Mucosa of descending colon (tissue), 3 donors: Measurements from ENCODE around the gene EPHA8. TPM values are rescaled to one million over a fixed set of nuclear protein-coding genes. Genes with fewer than 3 reads are reported as not detected.

Experiments
- ATAC-seq: fragments of 200-7000 bp; cut with Tn5 transposase; one replicate; pipeline ENCODE4 v1.9.1; 2020; ENCODE audit warnings: mild to moderate bottlenecking, moderate library complexity
- DNase-seq, 3 donors: peaks; one replicate each; pipeline ENCODE4 v3.0.0-alpha.2; 2020
- H3K36me3 ChIP-seq: fragments of 200-600 bp; one replicate; pipeline ENCODE4 v1.8.0; 2021; ENCODE audit warnings: low read depth, mild to moderate bottlenecking
- H3K4me1 ChIP-seq: fragments of 200-600 bp; one replicate; pipeline ENCODE4 v1.8.0; 2021; ENCODE audit warnings: low read depth, mild to moderate bottlenecking
- H3K4me3 ChIP-seq: fragments of 200-600 bp; one replicate; pipeline ENCODE4 v1.8.0; 2021; ENCODE audit warnings: mild to moderate bottlenecking
- H3K9me3 ChIP-seq: fragments of 200-600 bp; one replicate; pipeline ENCODE4 v1.8.0; 2021; ENCODE audit warnings: mild to moderate bottlenecking
- CTCF ChIP-seq: fragments of 200-600 bp; IDR thresholded peaks from one replicate; pipeline ENCODE4 v1.8.0; 2022; ENCODE audit warnings: antibody characterized with exemption, mild to moderate bottlenecking
- intact Hi-C, 2 donors: fragments of 100-400 bp; cut with DNase I in 1 of 2; cut with micrococcal nuclease in 1 of 2; formaldehyde crosslinking; loops; one replicate each; pipeline versions ENCODE4 v1.11.0 to v1.11.1; 2022; cut with DNase I, micrococcal nuclease
- long read RNA-seq, 2 donors: library from polyadenylated mRNA; unstranded; transcript quantifications; one replicate each; pipeline ENCODE4 v2.0.0, GENCODE V29; 2019 to 2021
- total RNA-seq, 3 donors: library from RNA; stranded (reverse); fragmentation: NEBNext Ultra II Directional in 2 of 3; extraction: Animal tissue kit (Norgen Biotek cat#: 25700) in 2 of 3; gene quantifications; one replicate each; pipeline versions ENCODE4 v1.2.1 to v1.2.4, GENCODE V29; 2021 to 2023
- donor health status: DM: no; HTN: no; CAD: no; lungs with moderate emphysema.
- donor health status: DM: no; HTN: no; CAD: no.
- donor health status: DM: no; HTN: yes; CAD: no.

Gene EPHA8
- not detected for total RNA-seq
- long read RNA-seq, donor 1, partial matches to known transcripts, result 1 of 1 reads
- long read RNA-seq, donor 1, other reads (novel, unspliced or antisense), result 0 of 1 reads
- long read RNA-seq, donor 2, result 0 reads

GRCh38 chr1:22562584-22563583 is at the start of gene EPHA8:
EPHA8 (plus strand) TSS chr1:22563489; CDS start chr1:22563636, 147 bp downstream.
- no peak within 1 kb of the TSS for H3K4me3 ChIP-seq
- no peak for ATAC-seq

GRCh38 chr1:22516906-22517571 is 46.2 kb upstream of the EPHA8 start:
- ATAC-seq, result no peak
- no peak for DNase-seq
- no peak for TF ChIP-seq CTCF
- no peaks in the 10 kb centered on the region for H3K4me1 ChIP-seq
- no peak overlapping the region for H3K4me3 ChIP-seq
- no peaks in the 10 kb centered on the region for H3K9me3 ChIP-seq
- peaks cover 2% of the 10 kb centered on the region for H3K36me3 ChIP-seq
- intact Hi-C loops, result no loop called here

More at GRCh38 chr1:22562584-22563583, at the start of gene EPHA8:
- DNase-seq, result no peak
- intact Hi-C loops, result no loop called here
- TF ChIP-seq CTCF, result no peak
- Histone ChIP-seq H3K4me1 (no peaks in the 10 kb centered on the region), H3K9me3 (no peaks in the 10 kb centered on the region), H3K36me3 (no peaks in the 10 kb centered on the region)

GRCh38 chr1:22517956-22518355 is 45.3 kb upstream of the EPHA8 start:
- intact Hi-C loops, result no loop called here
- H3K4me1 ChIP-seq, result no peaks in the 10 kb centered on the region
- no peaks in the 10 kb centered on the region for H3K9me3 ChIP-seq
- peaks cover 2% of the 10 kb centered on the region for H3K36me3 ChIP-seq
- ATAC-seq, result no peak
- no peak for TF ChIP-seq CTCF
- no peak for DNase-seq
- H3K4me3 ChIP-seq, result no peak overlapping the region

GRCh38 chr1:22518379-22518778 is 44.9 kb upstream of the EPHA8 start:
- TF ChIP-seq CTCF, result no peak
- Histone ChIP-seq H3K9me3 (no peaks in the 10 kb centered on the region), H3K4me1 (no peaks in the 10 kb centered on the region), H3K4me3 (no peak overlapping the region), H3K36me3 (peaks cover 2% of the 10 kb centered on the region)
- intact Hi-C loops, result no loop called here
- no peak for DNase-seq
- ATAC-seq, result no peak

- Histone ChIP-seq H3K4me3 (no peak overlapping the region), H3K36me3 (peaks cover 2% of the 10 kb centered on the region), H3K9me3 (no peaks in the 10 kb centered on the region), H3K4me1 (no peaks in the 10 kb centered on the region)
- intact Hi-C loops, result no loop called here
- TF ChIP-seq CTCF, result no peak
- no peak for DNase-seq
- ATAC-seq, result no peak
Measured at GRCh38 chr1:22520871-22521270, 42.4 kb upstream of the EPHA8 start.
